Fibroblast of gingiva (primary cell): Measurements from ENCODE around the gene MYOG.

ENCODE experiments used
- DNase-seq: peaks from one replicate; pipeline ENCODE4 v3.0.0-alpha.2; 2011; ENCODE audit warnings: low read depth

Gene MYOG

DNA sequence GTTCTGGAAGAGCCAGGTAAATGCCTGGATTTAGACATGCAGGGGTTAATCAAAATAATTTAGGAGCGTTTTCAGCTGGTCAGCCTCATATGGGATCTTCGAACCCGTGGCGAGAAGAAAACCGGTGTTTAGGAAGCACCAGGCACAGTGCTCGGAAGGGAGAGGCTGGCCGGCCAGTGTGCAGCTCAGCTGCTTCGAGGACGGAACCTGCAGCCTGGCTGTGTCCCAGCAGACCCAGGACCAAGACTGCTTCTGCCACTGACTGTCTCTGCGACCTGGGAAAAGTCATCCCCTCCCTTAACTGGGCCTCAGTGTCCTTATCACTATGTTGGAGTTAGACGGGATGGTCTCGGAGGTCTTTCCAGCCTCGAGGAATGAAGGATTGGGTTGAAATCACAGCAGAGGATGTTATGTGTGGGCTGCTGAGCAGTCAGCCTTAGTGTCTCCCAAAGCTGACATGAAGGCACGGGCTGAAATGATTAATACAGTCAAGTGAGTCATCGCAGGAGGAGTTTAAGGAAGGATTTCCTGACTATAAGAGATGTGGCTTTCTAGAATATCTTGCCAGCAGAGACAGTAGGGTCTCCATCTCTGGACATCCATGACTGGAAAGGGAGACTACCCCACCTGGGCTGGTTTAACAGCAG, 38.7 kb downstream of the MYOG start:
- DNase-seq = peak; percentile 32

DNA sequence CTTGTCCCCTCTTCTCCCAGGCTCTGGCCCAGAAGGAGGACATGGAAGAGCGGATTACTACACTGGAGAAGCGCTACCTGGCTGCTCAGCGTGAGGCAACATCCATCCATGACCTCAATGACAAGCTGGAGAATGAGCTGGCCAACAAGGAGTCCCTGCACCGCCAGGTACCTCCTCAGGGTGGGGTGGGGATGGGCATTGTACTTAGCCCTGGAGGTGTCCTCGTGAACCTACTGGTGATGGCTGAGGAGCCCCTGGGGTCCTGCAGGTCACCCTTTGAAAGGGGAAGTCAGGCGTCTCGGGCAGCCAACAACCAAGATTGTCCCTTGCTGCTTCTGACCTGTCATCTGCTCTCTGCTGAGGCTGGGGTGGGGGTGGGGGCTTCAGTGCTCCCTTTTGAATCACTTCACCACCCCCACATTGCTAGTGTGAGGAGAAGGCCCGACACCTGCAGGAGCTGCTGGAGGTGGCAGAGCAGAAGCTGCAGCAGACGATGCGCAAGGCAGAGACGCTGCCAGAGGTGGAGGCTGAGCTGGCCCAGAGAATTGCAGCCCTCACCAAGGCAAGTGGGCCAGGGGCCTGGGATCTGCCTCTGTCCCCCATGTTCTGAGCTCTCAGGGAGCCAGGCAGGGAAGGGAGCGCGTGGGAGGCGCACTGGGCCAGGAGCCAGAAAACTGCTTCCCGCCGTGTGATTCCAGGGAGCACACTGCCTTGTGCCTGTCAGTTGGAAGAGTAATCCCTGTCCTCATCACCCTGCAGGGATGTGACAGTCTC, 39.8 kb downstream of the MYOG start:
- DNase-seq = no peak

DNA sequence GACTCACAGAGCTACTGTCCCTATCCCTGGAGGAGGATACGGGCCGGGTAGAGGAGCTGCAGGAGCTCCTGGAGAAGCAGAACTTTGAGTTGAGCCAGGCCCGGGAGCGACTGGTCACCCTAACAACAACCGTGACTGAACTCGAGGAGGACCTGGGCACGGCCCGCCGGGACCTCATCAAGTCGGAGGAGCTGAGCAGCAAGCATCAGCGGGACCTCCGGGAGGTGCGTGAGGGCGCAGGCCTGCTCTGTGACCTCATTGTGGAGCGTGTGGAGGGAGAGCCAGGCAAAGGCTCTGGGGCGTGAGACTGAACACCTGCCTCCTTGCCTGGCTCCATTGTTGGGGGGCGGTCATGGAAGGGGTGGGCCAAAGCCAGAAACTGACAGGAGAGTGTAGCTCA, 40.5 kb downstream of the MYOG start:
- no peak for DNase-seq

DNA sequence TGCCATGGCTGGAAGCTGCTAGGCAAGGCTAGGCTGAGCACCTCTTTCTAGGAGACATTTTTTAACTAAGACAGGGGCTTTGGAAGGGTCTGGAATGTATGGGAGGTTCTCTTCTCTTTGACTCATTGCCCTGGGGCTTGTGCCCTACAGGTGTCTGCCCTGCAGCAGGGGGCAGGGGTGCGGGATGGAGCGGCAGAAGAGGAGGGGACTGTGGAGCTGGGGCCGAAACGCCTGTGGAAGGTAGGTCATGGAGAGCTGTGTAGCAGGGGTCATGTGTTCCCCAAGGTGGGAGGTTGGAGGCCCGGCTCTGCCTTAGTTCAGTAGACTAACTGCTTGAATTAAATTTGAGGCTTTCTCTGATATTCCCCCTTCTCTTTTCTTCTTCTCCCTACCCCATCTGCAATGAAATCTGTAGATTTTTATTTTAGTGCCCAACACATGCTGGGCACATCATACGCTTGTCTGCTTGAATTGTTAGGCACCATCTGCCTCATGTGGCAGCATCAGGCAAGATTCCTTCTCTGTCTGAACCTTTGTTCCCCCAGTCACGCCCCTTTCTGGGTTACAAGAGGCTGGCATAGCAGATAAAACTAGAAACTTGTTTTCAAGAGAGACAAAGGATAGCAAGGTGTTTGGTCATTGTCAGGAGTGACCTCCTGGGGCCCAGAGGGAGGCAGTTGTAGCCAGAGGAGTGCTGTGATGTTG, 41.1 kb downstream of the MYOG start:
- no peak for DNase-seq

DNA sequence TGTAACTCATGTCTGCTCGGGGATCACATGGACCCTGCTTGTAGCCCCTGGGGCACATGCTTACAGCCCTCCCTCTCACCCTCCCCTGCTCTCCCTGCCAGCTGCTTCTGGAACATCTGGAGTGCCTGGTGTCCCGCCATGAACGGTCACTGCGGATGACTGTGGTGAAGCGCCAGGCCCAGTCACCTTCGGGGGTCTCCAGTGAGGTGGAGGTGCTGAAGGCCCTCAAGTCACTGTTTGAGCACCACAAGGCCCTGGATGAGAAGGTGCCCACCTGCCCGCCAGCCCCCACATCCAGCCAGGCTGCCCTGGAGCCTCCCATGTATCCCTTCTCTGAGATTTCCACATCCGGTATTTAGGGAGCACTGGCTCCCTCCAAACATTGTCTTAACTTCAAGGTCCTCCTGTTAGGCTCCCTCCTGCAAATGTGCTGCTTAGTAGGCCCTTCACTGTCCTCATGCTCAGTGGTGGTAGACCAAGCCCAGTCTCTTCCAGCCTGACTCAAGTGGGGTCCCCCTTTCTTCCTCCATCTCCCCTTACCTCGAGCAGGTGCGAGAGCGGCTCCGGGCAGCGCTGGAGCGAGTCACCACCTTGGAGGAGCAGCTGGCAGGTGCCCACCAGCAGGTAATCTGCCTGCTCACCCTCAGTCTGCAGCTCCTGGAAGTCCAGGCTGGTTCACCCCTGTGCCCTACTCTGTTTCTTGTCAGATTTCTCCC, 41.8 kb downstream of the MYOG start:
- no peak for DNase-seq

DNA sequence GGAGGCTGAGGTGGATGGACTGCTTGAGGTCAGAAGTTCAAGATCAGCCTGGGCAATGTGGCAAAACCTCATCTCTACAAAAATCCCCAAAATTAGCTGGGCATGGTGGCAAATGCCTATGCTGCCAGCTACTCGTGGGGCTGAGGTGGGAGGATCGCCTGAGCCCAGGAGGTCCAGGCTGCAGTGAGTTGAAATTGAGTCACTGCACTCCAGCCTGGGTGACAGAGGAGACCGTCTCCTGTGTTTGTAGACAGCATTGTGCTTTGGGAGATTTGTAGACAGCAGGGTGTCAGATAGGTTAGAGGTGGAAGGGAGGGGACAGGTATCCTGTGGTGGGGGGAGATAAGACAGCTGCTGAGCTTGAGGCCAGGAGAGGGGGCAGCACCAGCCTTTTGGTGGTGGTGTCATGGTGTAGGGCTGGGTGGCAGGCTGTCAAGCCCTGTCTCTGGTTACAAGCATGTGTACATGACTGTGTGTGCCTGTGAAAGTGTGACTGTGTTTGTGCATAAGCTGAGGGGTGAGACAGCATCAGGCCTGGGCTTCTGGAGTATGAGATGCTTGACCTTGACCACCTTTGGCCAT, 44.4 kb downstream of the MYOG start:
- no peak for DNase-seq

DNA sequence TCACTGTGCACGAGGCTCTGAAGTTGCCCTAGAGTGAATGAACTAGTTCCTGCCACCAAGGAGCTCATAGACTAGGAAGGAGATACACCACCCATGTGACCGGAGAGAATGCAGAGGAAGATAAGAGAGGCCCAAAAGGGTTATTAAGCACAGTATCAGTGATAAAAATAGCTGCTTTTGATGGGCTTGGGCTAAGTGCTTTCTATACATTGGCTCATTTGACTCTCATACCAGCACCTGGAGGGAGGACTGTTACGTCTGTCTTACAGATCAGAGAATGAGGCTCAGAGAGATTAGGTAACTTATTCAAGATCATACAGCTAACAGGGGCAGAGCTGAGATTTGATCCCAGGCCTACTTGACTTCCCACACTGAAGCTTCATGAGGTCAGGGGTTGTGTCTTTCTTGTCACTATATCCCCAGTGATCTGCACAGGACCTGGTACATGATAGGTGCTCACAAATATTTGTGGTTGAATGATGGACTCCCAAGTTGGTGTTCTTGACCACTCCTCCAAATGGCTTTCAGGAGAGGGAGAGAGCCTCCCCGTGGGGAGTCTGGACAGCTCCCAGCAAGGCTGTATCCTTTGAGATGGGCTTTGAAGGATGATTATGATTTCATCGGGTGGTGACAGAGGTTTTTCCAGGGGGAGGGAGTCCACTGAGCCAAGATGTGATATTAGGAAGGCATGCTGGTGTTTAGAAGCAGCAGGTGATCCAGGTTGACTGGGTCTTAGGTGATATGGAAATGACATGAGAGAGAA, 45.1 kb downstream of the MYOG start:
- no peak for DNase-seq

DNA sequence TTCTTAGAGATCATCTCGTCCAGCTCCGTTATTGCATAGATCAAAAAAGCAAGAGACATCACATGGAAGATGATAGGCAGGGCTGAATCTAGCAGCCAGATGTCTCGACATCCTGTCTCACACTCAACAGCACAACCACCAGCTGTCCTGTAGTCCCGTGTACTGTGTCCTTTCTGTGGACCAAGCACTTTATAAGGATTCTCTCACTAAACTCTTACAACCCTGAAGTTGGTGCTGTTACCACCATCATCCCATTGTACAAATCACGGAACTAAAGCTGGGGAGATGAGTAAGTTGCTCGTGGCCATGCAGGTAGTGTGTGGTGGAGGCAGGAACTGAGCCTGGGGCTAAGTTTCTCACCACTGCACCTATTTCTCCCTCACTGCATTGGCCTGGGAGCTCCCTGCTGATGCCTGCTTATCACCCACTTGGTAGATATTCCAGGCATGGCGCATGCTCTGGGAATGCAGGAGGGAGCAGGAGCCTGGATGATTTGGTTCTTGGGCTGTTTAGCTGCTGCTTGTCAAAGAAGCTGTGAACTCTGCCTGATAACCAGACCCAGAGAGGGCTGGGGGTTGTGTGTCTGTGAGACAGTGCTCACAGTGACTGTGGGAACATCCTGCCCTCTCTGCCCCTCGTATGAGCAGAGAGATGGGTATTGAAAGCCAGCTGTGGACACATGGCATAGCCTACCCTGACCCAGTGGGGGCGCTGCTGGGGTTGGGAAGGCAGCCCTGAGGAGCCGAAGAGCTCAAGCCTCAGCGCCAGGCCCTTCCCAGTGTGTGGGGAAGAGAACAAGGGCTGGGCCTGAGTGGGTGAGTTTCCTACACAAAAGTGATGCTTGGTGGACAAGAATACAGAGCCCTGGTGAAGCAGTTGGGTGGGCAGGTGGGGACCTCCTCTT, 46.0 kb downstream of the MYOG start:
- no peak for DNase-seq

DNA sequence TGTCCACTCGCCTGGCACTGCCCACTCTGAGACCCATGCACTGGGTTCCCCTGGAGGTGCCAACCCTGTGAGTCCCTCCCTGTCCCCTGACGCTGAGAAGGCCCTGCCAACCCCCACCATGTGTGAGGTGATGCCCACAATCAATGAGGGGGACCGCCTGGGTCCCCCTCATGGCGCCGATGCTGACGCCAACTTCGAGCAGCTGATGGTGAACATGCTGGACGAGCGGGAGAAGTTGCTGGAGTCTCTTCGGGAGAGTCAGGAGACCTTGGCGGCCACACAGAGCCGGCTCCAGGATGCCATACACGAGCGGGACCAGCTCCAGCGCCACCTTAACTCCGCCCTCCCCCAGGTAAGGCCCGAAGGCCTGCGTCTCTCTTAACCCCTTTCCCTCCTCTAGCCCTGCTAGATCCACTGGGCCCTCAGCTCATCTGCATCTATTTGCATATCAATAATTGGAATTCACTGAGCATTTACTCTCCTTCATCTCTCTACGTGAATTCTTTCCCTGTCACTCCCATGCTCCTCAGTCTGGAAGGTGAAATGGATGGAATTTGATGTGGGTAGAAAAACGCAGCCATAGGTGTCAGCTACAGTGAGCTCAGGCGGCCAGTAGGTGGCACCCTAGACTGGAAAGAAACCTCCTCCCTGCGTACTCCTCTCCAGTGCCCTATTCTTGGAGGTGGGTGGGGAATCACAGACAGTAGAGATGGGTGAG, 46.8 kb downstream of the MYOG start:
- peak; percentile 50 for DNase-seq

DNA sequence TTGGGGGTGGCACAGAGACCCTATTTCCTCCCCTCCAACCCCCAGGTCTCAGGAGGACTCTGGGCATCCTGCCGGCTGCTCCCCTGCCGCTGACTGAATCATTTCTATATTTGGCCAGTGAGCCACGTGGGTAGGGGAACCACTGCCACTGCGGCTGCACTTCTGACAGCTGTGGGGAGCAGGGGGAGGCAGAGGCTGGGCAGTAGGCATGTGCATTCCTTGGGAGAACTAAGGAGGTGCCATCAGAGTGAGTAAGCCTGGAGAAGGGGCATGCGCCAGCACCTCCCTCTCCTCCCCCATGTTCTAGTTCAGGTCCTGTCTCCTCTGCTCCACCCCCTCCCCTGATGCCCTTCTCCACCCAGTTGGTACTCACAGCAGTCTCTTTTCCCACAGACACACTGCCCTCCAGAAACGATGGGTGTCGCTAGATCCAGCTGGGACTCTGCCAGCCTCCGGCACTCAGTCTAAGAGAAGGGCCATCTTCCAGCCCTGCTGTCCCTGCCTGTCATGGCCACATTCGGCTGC, 47.5 kb downstream of the MYOG start:
- peak; percentile 69 for DNase-seq

DNA sequence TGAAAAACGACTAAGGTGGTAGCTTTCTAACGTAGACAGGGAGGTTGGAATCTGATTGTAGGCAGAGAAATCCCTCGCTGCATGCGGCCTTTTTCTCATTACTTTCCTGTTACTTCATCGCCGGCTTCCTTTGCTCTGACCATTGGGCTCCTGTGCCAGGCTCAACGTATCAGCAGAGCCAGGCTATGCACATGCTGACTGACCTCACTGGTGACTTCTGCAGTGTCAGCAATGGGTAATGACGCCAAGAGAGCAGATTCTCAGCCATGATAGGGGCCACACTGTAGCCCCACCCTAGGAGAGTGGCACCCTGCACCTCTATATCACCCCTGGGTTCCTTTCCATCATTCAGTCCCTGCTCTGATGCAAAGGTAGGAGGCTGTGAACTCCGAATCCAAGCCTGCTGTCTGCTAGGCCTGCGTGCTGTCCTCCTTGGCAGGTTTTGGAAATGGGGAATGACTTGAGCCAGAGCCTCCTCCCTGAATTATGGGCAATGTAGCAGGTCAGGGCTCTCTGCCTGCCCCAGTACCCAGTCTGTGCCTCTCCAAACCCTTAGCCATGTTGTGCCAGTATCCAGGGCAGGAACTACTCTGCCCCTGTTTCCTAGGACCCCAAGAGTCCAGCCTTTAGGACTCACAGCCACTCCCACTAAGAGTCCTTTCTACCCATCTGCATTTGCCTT, 48.2 kb downstream of the MYOG start:
- no peak for DNase-seq

DNA sequence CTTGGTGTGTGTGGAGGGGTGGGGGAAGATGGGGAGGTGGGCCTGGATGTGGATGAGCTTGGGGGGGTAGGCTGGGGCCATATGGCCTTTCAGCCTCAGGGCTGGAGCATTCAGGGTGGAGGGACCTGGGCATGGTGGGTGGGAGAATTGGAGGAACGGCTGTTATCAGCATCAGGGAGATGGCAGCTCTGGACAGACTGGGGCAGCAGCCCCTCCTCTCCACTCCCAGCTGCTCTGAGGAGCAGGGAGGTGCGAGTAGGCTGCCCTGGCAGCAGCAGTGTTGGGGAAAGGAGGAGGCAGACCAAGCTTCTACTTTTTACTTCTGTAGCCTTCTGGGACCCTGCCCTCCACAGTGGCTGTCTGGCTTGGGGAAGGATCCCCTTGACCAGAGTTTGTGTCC, 49.3 kb downstream of the MYOG start:
- DNase-seq = no peak

DNA sequence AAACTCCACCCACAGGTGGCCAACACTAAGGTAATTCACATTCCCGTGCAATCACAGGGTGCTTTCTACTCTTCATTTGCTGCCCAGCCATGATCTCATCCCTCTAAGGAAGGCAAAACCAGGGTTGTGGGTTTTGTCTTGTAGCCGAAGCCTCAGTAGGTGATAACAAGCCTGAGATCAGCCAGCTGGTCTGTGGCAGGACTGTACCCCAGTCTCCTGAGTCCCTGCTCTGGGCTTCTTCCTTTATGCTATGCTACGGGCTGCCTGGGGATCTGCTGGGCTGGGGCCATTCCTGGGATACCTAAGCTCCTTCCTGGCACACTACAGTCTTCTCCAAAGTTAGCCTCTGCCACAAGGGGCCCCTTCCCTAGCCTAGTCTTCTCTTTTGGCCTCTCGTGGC, 49.7 kb downstream of the MYOG start:
- DNase-seq = no peak

DNA sequence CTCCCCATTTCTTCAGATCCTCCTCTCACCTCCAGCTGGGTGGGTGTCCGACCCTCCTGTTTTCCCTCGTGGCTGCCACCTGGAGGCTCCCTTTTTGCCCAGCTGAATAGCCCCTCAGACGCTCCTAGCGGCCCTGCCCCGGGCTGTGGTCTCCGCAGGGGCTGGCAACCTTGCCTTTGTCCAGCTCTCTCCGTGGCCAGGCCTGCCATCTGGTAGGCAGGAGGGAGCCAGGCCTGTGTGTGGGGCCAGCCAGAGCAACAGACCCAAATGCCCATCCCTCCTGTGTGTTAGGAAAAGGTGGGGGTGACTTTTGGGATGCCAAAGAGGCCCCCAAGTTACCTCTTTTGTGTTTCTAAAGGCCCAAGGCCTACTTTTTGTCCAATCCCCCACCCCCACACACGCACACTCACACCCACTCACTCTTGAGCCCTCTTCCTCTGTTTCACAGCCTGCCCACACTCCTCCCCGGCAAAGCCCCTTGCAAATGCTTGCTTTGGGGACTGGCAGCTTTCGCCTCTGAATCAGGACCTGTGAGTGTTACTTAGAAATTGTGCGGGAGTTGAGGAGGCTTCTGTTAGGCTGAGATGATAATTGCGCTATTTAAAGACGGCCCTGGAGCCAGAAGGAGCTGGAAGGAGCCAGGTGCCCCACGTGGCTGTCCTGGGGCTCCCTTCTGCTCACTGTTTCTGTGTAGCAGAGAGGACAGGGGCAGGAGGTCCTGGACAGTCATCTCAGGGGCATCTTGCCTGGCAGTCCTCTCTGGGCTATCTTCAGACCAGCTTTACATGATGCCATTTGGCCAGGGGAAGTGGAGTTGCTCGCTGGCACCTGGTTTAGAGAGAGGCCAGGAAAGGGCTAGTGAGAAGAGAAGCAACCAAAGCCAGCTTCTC, 50.5 kb downstream of the MYOG start:
- DNase-seq = no peak

DNA sequence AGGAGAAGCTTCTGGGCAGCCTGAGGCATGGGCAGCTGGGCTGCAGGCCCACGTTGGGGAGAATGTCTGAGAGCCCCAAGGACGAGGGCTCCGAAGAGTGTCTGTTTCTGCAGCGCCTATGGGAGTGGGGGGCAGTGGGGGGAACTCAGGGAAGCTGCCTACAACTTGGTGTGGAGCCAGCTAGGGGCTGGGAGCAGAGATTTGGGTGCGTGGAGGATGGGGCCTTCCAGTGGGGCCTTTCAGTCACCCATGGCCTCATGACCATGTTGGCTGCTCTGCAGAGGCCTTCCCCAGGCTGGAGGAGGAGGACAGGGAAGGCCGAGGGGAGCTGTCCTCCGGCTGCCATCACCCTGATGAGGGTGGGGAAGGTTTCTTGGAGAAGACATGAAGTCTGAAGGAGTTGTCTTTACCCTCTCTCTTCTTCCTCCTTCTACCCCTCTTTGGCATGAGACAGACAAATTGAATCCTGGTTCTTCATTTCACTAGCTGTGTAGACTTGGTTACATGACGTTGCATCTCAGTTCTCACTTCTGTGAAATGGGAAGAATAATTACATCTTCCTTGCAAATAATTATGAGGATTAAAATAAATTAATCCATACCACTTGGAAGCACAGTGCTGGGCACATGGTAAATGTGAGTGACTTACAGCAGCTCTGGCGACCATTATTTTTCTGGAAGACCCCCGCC, 51.2 kb downstream of the MYOG start:
- no peak for DNase-seq

DNA sequence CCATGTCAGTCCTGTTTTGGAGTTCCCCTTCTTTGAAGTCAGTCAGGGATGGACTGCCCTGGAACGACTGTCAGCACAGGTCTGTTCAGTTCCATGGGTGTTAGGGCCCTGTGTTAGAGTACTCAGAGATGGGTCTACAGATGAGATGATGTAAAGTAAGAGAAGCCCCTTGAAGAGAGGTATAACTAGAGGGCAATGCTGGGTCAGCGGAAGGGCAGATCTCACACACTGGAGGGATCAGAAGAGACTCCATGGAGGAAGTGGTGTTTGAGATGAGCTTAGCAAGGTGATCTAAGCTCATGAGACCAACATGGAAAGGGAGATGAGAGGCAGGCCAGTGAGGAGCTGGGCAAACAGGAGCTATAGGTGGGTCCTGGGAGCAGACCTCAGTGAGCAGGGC, 51.9 kb downstream of the MYOG start:
- no peak for DNase-seq

DNA sequence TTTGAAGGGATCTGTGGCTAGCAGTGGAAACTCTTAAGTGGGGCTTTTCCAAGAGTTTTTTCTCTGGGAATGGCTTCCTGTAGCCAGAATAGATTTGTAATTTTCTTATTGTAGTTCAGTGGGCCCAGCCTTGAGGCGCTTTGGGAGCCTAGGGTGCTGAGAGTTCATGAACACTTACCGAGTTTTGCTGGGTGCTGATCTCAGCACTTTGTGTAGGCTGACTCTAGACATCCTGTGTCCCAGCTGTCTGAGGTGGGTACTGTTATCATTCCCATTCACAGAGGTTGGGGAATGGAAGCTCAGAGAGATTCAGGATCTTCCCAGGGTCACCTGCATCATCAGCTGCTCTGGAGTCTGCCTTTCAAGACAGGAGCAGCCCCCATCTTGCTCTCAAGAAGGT, 52.5 kb downstream of the MYOG start:
- DNase-seq = no peak
